GM19240 (cell line): ENCODE data around the gene MELTF.

Experiments
- DNase-seq: peaks from one replicate; pipeline ENCODE4 v3.0.0; 2011; ENCODE audit warnings: low spot score; ENCODE audit not compliant: insufficient read length

Gene MELTF

DNA sequence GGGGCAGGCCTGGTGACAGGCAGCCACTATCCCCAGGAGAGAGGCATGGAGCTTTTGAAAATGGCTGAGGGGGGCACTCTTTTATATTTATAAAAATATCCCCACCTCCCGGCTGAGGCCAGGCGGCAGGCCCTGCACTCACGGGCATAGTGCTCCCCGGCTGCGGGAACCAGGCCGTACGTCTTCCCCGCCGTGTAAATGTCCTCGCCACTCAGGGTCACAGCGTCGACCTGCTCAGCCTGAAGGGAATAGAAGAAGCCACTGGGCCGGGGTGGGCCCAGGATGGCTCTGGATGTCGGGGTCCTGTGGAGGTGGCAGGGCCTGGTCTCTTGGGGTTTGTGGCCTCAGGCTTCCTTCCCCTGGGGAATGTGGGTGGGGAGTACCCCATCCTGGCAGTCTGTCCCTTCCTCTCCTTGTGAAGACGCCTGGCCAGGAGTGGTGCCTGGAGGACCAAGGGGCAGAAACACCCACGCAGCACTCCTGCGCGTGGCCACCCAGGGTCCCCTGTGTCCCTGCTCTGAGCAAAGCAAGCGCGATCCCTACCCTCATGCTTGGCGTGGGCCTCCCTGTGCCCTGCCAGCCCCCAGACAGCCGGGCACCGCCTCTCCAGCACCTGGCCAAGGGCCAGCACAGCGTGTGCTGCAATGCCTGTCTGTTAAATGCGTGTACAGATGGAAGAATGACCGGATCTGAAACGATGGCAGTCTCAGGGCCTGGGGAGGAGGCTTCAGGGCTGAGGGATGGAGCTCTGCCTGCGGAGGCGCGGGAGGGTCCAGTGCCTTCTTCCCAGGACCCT lies 18.9 kb downstream of the MELTF start:
- no peak for DNase-seq

DNA sequence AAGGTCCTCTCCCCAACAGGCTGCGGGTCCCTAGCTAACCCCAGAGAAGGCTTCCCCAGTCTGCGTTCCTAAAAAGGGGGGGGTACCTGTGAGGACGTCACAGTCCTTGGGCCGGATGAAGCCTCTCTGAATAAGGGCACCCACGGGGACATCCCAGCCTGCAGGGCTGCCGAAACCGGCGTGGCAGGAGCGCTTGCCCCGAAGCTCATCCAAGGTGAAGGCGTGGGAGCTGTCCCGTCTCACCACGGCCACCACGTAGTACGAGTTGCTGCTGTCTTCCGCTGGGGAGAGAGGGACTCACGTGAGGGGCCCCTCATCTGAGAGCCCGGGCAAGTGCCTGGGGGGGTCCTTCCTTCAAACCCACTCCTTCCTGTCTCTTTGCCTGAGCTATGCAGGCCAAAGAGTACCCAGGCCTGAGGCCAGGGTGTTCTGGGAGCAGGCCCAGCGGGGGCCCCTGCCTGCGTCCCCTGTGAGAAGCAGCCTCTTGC lies 20.0 kb downstream of the MELTF start:
- DNase-seq, result no peak

DNA sequence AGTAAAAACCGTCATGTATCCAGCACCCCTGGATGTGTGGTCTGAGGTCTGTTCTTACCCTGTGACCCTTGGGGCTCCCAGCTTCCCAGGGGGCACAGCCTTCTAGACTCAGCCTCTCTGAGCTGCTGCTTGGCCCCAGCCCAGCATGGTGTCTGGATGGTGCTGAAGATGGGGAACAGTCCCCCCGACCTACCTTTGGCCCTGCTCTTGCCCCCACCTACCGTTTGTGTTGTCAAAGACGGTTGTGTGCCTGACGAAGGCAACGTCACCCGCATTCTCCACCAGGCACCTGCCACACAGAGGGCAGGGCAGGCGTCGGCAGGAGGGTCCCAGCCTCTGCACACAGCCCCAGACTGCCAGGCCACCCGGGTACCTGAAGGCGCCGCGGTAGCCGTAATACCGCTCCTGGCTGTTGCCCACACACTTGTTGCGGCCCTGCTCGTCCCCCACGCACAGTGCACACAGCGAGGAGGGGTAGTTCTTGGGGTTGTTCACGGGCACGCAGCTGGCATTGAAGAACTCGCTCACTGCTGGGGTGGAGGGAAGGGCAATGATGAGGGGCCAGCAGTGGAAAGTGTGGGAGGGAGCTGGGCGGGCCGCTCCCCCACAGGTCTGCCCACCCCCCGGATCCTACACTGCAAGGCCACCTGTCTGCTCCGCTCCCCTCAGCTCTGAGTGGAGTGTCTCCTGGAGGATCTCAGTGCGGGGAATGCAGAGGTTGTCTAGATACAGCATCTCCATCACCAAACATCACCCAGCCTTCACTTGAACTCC lies 21.0 kb downstream of the MELTF start:
- no peak for DNase-seq

DNA sequence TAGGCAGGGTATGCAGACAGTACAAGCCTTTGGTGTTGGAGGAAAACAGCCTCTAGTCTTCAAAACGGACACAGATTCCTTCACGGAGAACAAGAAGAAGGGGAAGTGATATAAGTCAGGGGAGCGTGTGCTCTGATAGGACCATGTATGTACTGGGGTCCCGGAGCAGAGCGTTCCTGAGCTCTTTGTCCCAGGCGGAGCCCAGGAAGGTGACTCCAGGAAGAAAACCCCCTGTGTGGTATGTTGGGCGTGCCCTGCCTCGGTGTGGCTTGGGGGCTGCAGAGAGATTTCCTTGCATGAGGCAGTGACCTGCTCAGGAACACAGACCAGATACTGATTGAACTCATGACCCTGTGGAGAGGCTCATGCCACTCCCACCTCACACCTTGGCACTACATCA lies 21.7 kb downstream of the MELTF start:
- DNase-seq, result no peak

DNA sequence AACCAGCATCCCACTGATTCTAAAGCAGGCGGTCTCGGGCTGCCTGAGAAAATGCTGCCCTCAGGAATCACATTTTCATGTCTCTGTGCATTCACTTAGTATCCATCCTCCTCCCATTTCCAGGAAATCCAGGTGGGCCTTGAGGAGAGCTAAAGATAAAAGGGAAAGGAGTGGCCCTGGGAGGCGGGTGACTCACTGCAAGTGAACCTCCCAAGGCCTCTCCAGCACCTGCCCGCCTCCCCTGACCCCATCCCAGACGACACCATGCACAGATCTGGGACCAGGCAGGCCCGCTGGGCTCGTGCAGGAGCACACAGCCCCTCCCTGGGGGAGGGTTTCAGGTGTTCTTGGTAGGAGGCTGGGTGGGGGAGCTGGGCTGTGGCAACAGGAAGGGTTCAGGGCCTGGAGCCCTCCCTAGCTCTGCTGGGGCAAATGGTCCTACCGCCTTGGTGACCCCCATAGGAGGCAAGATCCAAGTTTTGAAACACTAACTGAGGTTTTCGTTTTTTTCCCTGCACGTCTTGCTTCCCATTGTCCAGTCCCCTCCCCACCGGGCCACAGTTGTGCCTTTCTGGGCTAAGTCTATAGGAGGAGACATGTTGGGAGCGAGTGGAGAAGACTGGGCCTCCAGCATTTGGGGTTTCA lies 22.2 kb downstream of the MELTF start:
- no peak for DNase-seq

DNA sequence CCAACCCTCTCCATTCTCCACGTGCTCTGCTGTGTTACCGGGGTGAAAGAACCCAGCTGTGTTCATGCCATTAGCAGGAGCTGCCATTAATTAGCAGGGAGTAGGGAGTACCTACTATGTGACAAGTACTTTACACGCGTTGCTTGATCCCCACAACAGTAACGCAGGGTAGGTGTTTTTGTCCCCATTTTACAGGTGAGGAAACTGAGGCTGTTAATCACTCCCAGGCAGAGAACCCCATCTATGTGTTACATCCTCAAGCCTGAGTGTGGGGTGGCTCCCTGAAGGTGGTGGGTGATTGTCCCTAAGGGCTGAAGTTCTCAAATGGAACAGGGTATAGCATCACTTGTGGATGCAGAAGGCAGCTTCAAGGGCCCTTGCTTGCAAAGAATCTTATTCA lies 22.8 kb downstream of the MELTF start:
- no peak for DNase-seq

DNA sequence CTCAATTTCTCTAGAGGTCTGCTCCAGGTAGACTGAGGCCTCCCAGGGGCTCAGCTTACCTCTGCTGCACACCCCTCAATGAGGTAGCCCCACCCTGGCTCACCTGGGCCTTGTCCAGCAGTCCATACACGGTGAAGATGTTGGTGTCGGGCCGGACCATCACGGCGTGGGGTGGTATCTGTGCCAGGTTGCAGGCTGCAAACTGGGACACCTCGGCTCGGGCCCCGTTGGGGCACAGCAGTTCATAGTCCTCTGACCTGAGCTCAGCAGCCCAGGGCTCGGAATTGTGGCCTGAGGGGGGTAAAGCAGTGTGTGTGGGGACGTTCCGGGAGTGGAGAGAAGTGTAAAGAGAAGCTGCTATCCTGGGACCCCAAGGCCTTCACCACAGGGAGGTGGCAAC lies 23.2 kb downstream of the MELTF start:
- DNase-seq, result no peak

DNA sequence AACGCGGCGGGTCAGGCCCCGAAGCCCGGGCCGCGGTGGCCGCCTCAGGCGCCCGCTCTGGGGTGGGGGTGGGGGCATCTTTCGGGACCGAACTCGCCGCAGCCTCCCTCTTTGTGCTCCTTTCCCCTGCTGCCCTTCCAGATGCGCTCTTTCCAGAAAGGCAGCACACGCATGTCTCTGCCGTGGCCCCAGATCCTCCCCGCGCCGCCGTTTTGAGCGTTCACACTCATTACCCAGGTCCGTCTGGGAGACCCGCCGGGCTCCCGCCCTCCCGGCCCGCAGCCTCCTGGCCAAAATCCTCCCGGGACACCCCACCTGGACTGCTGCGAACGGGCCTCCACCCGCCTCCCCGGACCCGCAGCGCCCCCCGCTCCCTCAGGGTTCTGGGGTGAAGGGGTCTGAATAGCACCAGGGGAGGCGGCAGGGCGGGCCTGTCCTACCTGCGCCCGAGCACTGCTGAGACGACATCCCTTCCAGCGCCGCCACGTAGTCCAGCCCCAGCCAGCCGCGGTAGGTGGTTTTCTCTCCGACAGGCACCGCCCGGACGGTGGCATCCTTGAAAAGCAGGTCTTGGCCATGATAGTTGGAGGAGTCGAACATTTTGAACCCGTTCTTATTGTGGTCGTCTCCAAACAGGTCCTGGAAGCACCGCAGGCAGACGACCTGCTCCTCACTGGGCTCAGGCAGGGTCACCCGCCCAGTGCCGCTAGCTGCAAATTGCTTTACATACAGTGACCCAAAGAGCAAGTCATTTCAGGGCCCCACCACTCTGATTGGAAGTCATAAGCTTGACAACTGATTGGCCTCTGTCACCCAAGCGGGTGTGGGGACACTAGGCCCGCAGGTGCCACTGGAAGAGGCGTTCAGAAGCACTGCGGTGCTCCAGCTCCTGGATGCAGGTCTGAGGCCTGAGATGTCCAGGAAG lies 25.9 kb downstream of the MELTF start:
- no peak for DNase-seq

DNA sequence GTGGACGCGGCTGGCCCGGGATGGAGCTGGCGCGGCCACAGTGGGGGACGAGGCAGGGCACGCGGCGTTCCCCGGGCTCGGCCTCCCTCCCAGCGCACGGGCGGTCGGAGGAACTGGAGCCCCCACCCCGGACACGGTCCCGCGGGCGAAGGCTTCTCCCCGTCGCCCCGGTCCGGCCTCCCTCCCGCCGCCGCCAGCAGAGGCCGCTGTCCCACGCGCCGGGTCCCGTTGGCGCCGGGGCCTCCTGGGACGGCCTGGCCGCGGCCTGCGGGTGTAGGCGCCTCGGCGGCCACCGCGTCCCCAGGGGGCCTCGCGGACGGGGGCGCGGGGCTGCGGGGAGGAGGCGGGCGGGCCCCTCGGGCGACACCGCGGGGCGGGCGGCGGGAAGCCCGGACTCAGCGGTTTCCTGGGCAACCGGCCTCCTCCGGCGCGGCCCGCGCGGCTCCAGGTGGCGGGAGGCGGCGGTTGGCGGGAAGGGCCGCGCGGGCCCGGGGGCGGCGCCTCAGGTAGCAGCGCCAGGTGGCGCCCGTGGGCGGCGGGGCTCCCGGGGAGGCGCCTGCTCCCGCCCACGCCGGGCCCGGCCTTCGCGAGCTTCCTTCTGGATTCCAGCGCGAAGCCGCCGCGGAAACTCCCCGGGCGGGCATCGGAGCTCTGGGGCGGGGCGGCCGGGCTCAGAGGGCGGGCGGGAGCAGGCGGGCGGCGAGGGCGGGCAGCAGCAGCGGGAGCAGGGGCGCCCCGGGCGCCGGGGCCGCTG lies 26.7 kb downstream of the MELTF start:
- peak; percentile 97 for DNase-seq

DNA sequence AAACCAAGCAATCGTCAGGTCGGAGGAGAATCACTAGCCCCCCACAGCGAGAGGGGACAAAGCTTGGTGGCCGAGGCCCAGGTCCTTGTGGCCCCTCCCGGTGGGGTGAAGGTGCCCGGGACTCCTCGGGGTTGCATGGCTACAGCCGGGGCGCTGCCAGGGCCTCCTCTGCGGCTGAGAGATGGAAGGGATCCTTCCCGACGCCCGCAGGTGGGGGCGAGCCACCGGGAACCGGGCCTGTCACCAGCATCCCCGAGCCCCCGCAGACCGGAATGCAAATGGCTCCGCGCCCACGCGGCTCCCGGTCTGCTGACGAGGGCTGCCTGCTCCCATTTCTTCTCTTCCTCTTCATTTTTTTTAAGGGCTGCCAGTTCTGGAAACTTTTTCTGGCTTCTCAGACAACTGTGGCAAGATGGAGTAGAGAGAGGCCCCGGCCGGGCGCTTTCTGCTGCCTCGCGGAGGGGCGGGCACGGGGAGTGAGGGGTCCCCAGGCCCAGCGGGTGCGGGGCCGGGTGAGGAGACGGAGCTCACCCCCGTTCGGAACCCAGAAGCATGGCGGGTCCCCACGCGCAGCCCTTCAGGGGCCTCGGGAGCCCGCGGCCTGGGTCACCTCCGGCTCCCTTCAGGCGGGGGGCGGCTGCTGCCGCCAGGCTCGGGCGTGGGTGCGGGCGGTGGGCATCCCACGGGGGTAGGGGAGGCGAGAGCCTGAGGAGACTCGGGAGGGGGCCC lies 27.5 kb downstream of the MELTF start:
- DNase-seq, result no peak

DNA sequence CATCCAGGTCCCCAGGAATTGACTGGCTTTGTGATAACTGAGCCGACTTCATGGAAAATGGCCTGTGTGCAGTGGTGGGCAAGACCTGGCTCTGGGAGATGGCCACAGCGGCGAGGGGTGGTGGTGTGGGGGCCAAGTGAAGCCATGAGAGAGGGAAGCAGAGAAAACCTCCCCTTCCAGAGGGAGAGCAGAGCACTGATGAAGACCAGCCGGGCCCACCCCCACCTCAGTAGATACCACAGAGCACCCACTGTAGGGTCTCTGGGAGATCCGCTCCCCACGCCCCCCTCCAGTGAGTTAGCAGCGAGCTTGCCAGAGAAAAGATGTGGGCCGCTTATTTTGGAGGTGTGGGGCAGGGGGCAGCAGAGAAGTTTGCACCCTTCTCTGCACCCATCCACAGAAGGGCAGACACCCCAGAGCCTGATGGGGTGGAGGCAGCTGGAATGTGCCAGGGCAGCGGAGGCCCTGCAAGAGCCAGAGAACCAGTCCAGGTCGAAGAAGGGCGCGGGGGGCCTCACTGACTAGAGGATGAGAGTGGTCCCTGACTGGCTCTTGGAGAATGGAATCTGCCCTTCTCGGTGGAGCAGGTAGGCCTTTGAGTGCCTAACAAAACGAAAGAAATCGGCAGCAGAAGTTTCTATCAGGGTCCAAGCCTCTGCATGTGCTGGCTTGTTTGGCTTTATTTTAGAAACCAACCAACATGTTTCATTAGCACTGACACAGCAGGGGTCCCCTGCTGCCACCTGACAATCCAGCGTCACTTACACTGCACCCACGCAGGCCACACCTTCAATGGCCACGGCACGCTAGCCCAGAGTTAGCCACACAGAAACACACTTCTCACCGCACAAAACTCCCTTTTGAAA lies 28.3 kb downstream of the MELTF start:
- no peak for DNase-seq

DNA sequence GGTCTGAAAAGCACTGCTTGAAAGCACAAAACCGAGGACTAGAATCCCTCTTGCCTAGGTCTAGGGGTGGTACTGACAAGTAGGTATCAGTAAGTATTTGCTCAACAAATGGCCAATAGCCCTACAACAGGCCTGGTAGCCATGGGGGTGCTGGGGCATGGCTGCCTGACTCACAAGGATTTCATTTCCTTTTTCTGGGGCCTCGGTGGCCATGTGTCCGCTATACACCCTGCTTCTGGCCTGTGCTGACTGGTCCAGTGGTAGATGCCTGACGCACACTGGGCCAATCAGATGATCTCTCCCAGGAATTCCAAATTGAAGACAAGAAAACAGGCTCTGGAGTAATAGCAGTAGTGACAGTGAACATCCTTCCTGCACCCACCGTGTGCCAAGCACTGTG lies 29.4 kb downstream of the MELTF start:
- DNase-seq, result no peak

DNA sequence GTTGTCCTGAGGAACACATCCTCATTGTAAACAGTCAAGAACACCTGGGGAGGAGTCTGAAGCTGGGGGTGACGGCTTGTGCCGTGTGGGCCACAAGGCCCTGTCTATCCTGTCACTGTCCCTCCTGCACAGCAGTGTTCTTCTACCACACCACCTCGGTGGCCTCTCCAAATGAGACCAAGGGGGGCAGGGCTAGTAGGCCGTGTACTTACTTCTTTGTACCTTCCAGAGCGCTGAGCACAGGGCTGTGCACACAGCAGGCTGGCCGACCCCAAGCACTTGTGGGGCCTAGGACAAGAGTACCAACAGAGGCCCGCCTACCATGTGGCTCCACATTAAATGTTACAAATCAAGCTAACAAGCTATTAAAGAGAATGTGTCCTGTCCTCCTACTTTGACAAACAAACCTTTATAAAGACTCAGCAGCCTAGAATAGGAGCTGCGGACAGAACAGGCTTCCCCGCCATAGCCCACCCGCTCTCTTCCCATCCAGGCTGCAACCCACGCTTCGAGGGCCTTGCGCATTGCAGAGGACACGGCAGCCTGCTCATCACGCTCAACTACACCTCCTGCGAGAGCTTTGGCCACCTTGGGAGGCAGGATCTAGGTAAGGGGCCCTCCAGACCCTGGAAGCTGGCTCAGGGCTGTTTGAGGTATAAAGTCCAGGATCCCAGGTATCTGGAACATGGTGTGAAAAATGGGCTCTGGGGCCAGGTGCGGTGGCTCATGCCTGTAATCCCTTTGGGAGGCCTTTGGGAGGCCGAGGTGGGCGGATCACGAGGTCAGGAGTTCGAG lies 30.5 kb downstream of the MELTF start:
- DNase-seq, result no peak

DNA sequence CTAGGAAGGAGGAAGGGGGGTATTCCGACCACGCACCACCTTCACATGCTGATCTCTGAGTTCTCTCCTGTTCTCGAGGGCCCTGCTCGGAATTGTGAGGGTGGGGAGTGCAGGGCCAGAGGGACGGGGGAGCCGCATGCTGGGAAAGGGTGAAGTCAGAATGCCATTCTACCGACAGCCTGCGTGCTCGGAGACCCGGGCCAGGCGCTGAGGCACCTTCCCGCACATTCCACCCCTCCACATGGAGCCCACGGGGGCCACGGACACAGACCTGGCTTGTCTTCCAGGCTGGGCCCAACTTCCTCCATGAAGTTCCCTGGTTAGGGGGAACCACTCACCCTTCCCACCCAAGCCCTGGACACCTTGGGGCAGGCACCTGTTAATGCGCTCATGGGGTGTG lies 32.3 kb downstream of the MELTF start:
- DNase-seq, result no peak

DNA sequence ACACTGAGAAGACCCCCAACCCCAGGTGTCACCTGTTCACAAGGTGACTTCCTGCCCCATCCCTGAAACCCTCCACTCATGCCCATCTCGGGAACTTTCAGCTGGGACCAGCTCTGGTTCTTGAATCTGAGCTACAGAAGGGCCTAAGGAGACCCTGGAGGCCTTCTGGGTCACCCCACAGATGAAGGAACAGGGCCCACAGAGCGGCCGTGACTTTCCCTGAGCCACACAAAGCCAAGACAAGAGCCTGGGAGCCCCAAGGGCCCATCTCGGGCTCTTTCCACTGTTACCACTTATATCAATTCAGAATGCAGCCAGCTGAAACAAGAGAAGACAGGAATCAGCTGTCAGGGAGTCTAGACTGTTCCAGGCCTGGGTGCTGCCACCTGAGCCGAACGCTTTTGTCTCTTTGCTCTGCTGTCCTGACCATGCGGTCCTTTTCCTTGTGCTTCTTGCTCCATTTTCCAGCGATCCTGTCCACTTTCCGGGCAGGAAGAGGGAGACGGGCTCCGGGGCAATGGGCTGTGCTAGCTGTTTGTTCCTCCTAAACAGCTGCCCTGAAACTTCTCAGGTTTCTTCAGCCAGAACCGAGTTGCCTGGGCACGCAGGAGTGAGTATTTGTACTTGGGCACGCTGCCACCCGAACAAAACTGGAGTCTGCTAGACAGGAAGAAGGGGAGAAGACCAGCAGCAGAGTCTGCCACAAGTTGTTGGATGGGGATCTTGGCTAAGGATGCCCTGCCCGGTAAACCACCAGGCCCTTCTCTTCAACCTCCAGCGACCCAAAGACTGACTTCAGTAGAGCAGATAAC lies 33.0 kb downstream of the MELTF start:
- DNase-seq, result no peak

DNA sequence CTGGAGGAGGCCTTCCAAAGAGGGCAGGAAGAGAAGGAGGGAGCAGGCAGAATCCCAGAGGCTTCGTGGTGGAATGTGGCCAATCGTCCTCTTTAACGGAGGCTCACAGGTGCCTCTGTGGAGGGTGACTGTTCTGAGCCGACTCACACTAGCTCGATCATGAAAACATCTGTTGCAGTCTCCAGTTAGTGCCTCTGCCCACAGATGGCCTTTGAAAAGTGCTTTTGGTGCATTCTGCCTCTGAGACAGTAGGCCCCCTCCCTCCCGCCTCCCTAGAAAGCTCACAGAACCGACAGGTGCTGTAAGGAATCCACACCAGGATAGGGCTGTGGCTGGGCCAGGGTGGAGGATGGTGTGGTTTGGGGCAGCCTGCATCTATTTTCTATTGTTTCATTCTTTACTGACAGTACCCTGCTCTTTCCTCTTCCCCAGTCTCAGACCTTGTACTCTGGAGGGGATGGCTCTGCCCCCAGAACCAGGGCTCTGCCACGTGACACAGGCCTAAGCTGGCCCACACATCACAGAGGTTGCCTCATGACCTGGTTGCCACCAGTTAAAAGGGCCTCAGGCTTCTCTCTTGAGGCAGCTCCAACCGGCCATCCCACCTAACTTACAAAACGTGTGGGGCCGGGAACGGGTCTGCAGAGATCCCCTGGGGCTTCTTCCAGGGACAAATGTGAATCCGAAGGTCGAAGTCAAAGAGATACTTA lies 33.8 kb downstream of the MELTF start:
- no peak for DNase-seq

DNA sequence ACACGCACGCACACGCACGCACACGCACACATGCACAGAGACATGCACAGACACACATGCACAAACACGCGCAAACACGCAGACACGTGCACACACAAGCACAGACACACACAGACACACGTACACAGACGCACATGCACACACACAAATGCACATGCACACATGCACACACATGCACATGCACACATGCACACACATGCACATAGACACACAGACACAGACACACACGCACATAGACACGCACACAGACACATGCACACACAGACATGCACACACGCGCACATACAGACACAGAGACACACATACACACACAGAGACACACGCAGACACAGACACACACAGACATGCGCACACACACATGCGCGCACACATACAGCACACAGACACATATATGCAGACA lies 34.6 kb downstream of the MELTF start:
- no peak for DNase-seq
